ENCODE data around the gene TMEM106B.

GRCh38 chr7:12207046-12207445 lies 4.0 kb upstream of the TMEM106B start:
- TF ChIP-seq EZH2 (optimal IDR thresholded peaks at IDR 0.05; ENCODE audit: low read depth, low read length) (no peak), EZH2phosphoT487 (IDR thresholded peaks at IDR 0.05; ENCODE audit: low read length) (no peak), CTCF (IDR thresholded peaks at IDR 0.05; ENCODE audit: low read length) (no peak)
